ENCODE measurements around the gene HRH1. TPM values are rescaled to one million over a fixed set of nuclear protein-coding genes. Genes with fewer than 3 reads are reported as not detected.
"Not testable (repeated sequence)": the region's sequence is repeated elsewhere in the genome, so short reads cannot be mapped to it uniquely, and the experiment has no call there.

Gene HRH1
- total RNA-seq, 4 donors from 2014 or later: 0.75 to 1.2 (median 0.98) TPM

DNA sequence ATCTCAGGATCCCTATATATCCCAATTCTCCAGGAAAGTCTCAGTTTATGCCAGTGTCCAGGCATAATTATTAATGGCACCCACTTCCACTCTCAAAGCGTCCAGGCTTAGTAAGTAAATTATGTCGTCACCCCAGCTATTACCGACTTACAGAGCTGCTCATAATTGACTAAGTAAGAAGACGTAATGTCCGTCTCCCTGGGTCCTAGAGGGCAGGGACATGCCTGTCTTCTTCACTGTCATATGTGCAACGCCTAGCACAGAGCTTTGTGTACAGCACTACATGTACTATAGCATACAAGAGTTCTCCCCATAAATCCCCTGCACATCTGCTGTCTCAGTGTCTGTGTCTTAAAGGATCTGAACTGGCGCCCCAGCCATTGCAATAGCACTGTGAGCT lies 23.9 kb upstream of the HRH1 start:
- intact Hi-C loops (cut with DNase I; ENCODE audit: low total_unique reads) (no loop called here), in situ Hi-C loops (cut with MboI; ENCODE audit: low sequenced_read_pairs in 4 of 4) (no loop called here)
- DNase-seq (no peak), ATAC-seq (no peak)
- Histone ChIP-seq H3K27me3 (no peaks in the 10 kb centered on the region), H3K4me1 (no peaks in the 10 kb centered on the region), H3K9me3 (no peaks in the 10 kb centered on the region), H3K27ac (no peak overlapping the region), H3K4me3 (no peak overlapping the region), H3K36me3 (no peaks in the 10 kb centered on the region)
- TF ChIP-seq POLR2A (IDR thresholded peaks at IDR 0.05): no peak
- TF ChIP-seq, protein P1, sequence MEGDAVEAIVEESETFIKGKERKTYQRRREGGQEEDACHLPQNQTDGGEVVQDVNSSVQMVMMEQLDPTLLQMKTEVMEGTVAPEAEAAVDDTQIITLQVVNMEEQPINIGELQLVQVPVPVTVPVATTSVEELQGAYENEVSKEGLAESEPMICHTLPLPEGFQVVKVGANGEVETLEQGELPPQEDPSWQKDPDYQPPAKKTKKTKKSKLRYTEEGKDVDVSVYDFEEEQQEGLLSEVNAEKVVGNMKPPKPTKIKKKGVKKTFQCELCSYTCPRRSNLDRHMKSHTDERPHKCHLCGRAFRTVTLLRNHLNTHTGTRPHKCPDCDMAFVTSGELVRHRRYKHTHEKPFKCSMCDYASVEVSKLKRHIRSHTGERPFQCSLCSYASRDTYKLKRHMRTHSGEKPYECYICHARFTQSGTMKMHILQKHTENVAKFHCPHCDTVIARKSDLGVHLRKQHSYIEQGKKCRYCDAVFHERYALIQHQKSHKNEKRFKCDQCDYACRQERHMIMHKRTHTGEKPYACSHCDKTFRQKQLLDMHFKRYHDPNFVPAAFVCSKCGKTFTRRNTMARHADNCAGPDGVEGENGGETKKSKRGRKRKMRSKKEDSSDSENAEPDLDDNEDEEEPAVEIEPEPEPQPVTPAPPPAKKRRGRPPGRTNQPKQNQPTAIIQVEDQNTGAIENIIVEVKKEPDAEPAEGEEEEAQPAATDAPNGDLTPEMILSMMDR (IDR thresholded peaks at IDR 0.05 in 4 of 5, conservative IDR thresholded peaks at IDR 0.05 in 1 of 5): no peak

DNA sequence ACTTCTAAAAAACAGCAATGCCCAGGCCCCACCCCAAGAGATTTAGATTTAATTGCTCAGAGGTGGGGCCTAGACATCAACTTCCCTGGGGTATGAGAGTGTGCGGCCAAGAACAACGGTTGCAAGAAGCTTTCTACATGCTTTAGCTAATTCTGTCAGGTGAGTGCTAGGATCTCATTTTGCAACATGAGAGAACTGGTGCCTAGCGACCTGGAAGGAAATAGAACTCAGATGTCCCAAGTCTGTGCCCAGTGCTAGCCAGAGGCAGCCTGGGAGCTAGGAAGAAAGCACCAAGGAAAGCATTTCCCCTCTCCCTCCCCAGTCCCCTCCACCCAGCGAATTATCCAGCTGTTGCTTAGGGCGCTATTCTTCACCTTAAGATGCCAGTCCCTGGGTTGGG lies 22.9 kb upstream of the HRH1 start:
- Histone ChIP-seq H3K36me3 (no peaks in the 10 kb centered on the region), H3K9me3 (no peaks in the 10 kb centered on the region), H3K4me1 (peaks cover 2 to 3% of the 10 kb centered on the region in 2 donors), H3K27me3 (peaks cover 0 to 3% (median 0%) of the 10 kb centered on the region in 3 donors), H3K4me3 (no peak overlapping the region), H3K27ac (no peak overlapping the region)
- ATAC-seq (no peak), DNase-seq (no peak)
- intact Hi-C loops (cut with DNase I; ENCODE audit: low total_unique reads) (no loop called here), in situ Hi-C loops (cut with MboI; ENCODE audit: low sequenced_read_pairs in 4 of 4) (no loop called here)
- TF ChIP-seq POLR2A (IDR thresholded peaks at IDR 0.05): no peak
- TF ChIP-seq, protein P1 (IDR thresholded peaks at IDR 0.05 in 4 of 5, conservative IDR thresholded peaks at IDR 0.05 in 1 of 5): no peak

DNA sequence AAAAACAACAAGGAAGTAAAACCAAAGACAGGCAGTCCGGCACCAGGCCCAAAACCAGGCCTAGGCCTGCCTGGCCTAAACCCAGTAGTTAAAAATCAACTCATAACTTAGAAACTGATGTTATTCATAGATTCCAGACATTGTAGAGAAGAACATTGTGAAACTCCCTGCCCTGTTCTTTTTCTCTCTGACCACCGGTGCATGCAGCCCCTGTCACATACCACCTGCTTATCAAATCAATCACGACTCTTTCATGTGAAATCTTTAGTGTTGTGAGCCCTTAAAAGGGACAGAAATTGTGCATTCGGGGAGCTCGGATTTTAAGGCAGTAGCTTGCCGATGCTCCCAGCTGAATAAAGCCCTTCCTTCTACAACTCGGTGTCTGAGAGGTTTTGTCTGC lies 22.4 kb upstream of the HRH1 start:
- intact Hi-C loops (cut with DNase I; ENCODE audit: low total_unique reads); H3K36me3 ChIP-seq; H3K4me1 ChIP-seq; ATAC-seq; H3K27ac ChIP-seq; H3K9me3 ChIP-seq; DNase-seq; H3K4me3 ChIP-seq; in situ Hi-C loops (cut with MboI; ENCODE audit: low sequenced_read_pairs in 4 of 4); H3K27me3 ChIP-seq: not testable (repeated sequence)

DNA sequence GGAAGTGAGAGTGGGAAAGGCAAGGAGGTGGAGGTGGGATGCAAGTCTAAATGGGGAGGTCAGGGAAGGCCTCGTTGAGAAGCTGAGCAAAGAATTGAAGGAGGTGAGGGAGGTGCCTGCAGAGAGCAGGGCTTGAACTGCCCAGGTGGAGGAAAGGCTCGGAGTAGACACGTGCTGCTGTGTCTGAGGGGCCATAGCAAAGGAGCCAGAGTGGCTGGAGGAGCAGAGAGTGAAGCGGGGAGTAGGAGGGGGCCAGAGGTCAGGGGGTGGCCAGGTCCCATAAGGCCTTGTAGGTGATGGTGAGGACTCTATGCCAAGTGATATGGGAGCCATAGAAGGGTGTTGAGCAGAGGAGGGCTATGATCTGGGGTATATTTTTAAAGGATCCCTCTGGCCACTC lies 21.4 kb upstream of the HRH1 start:
- no peak for DNase-seq
- TF ChIP-seq, protein P1 (IDR thresholded peaks at IDR 0.05 in 4 of 5, conservative IDR thresholded peaks at IDR 0.05 in 1 of 5): no peak
- no peak for TF ChIP-seq POLR2A (IDR thresholded peaks at IDR 0.05)
- intact Hi-C loops (cut with DNase I; ENCODE audit: low total_unique reads) (no loop called here), in situ Hi-C loops (cut with MboI; ENCODE audit: low sequenced_read_pairs in 4 of 4) (no loop called here)
- Histone ChIP-seq H3K4me1 (peaks cover 4 to 6% of the 10 kb centered on the region in 2 donors), H3K9me3 (no peaks in the 10 kb centered on the region), H3K27ac (no peak overlapping the region), H3K4me3 (no peak overlapping the region), H3K27me3 (peaks cover 0 to 3% (median 0%) of the 10 kb centered on the region in 3 donors), H3K36me3 (no peaks in the 10 kb centered on the region)
- ATAC-seq: no peak

DNA sequence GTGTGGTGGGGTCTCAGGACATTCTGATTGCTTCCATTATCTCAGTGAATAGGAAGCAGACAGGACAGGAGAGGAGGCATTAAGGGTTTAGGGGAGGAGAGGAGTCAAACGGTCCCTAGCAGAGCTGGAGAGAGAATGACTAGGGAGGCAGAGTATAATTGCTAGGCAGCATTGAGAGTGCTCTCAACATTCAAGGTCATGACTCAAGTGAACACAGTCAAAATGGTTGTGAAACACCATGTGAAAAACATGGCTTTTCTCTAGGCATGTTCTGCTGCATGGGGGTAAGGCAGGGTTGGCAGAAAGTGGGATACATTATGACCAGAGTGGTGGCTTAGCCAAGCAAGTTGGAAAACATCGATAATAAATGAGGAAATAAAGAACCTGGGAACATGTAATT lies 19.5 kb upstream of the HRH1 start:
- Histone ChIP-seq H3K36me3 (no peaks in the 10 kb centered on the region), H3K9me3 (no peaks in the 10 kb centered on the region), H3K4me3 (no peak overlapping the region), H3K27ac (no peak overlapping the region), H3K27me3 (peaks cover 0 to 7% (median 0%) of the 10 kb centered on the region in 3 donors), H3K4me1 (peaks cover 4 to 6% of the 10 kb centered on the region in 2 donors)
- ATAC-seq (no peak), DNase-seq (no peak)
- intact Hi-C loops (cut with DNase I; ENCODE audit: low total_unique reads): no loop called here
- TF ChIP-seq, protein P1 (IDR thresholded peaks at IDR 0.05 in 4 of 5, conservative IDR thresholded peaks at IDR 0.05 in 1 of 5): no peak
- in situ Hi-C loops (cut with MboI; ENCODE audit: low sequenced_read_pairs in 4 of 4): no loop called here
